Keratinocyte (primary cell): ENCODE results near the gene LARGE1.

Experiments
- EZH2 ChIP-seq: IDR thresholded peaks from one replicate; pipeline ENCODE4 v1.6.1; 2012; ENCODE audit warnings: inconsistent platforms, mild to moderate bottlenecking, low read length, moderate library complexity
- TF ChIP-seq, protein P1 (sequence below), 3 experiments: IDR thresholded peaks in 1 of 3; conservative IDR thresholded peaks in 1 of 3; optimal IDR thresholded peaks in 1 of 3; 2 replicates in 2 of 3; 3 replicates in 1 of 3; pipeline versions ENCODE3 to v1.5.1; 2011; ENCODE audit warnings: low read length in 3 of 3, mild to moderate bottlenecking in 3 of 3, moderate library complexity in 2 of 3, control low read depth in 1 of 3, inconsistent platforms in 1 of 3; ENCODE audit not compliant: insufficient read depth in 2 of 3; ENCODE audit errors: extremely low read depth in 1 of 3

DNA sequence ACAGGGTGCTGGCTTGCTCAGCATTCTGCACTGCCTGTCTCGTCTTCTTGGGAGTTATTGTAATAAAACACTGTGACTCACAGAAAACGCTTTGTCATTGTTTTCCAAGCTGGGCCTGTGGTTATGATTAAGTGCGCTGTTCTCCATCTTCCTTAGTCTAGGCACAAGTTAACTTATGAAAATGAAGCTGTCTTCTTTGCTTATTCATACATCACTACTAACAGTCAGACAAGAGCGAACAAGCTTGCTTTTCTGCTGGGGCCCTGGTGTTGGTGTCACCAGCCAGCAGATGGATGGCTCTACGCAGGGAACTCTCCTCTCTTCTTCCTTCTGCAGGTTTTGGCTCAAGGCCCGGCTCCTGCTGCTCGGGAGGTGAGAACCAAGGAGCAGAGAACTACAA is 482.0 kb downstream of the LARGE1 start:
- TF ChIP-seq, protein P1, sequence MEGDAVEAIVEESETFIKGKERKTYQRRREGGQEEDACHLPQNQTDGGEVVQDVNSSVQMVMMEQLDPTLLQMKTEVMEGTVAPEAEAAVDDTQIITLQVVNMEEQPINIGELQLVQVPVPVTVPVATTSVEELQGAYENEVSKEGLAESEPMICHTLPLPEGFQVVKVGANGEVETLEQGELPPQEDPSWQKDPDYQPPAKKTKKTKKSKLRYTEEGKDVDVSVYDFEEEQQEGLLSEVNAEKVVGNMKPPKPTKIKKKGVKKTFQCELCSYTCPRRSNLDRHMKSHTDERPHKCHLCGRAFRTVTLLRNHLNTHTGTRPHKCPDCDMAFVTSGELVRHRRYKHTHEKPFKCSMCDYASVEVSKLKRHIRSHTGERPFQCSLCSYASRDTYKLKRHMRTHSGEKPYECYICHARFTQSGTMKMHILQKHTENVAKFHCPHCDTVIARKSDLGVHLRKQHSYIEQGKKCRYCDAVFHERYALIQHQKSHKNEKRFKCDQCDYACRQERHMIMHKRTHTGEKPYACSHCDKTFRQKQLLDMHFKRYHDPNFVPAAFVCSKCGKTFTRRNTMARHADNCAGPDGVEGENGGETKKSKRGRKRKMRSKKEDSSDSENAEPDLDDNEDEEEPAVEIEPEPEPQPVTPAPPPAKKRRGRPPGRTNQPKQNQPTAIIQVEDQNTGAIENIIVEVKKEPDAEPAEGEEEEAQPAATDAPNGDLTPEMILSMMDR (optimal IDR thresholded peaks at IDR 0.05 in 1 of 3, IDR thresholded peaks at IDR 0.05 in 1 of 3, conservative IDR thresholded peaks at IDR 0.05 in 1 of 3; ENCODE audit: extremely low read depth in 1 of 3, insufficient read depth in 2 of 3, low read length in 3 of 3): no peak
- TF ChIP-seq EZH2: no peak
